Muscle of leg (tissue), 11 donors: ENCODE results near the gene TFCP2. TPM values are rescaled to one million over a fixed set of nuclear protein-coding genes. Genes with fewer than 3 reads are reported as not detected.

ENCODE experiments used
- DNase-seq: peaks from one replicate; pipeline ENCODE4 v3.0.0; 2013
- H3K27ac ChIP-seq: one replicate; pipeline ENCODE4 v1.5.1; 2013; ENCODE audit warnings: mild to moderate bottlenecking, low read length, control low read depth
- H3K27me3 ChIP-seq: one replicate; pipeline ENCODE4 v1.6.1; 2013; ENCODE audit warnings: low read length; ENCODE audit not compliant: control insufficient read depth, insufficient read depth
- H3K36me3 ChIP-seq: one replicate; pipeline ENCODE4 v1.6.1; 2013; ENCODE audit warnings: low read length; ENCODE audit not compliant: control insufficient read depth, insufficient read depth
- H3K4me1 ChIP-seq: one replicate; pipeline ENCODE4 v1.6.1; 2013; ENCODE audit warnings: low read length; ENCODE audit not compliant: control insufficient read depth, insufficient read depth
- H3K4me3 ChIP-seq: one replicate; pipeline ENCODE4 v1.5.1; 2013; ENCODE audit warnings: low read length, control low read depth
- H3K9me3 ChIP-seq: replicated peaks from 2 replicates; pipeline ENCODE4 v1.6.1; 2013; ENCODE audit warnings: low read depth, low read length; ENCODE audit not compliant: control insufficient read depth
- WGBS: methylation state at CpG from one replicate; pipeline ENCODE4 v1.1.5; 2013; ENCODE audit warnings: missing lambda C conversion rate; ENCODE audit not compliant: insufficient coverage; 5-methylcytosine and 5-hydroxymethylcytosine counted together
- polyA plus RNA-seq, 8 donors: library from polyadenylated mRNA; unstranded; fragments of 120-200 nt; gene quantifications; one replicate each; pipeline versions ENCODE4 v1.2.1 to v1.2.3, GENCODE V29; 2013; ENCODE audit warnings: inconsistent platforms in 1 of 8, low replicate concordance in 1 of 8; ENCODE audit not compliant: insufficient read length in 8 of 8, insufficient read depth in 1 of 8
- total RNA-seq: library from RNA; stranded (reverse); fragments of 120-200 nt; gene quantifications from one replicate; pipeline ENCODE4 v1.2.4, GENCODE V29; 2013

TFCP2 gene
- total and polyA plus RNA-seq, 9 donors, result 18.3 to 50.3 (median 42.1) TPM

- Histone ChIP-seq H3K4me1 (peaks cover 53% of the 10 kb centered on the region), H3K9me3 (no peaks in the 10 kb centered on the region), H3K36me3 (peaks cover 14% of the 10 kb centered on the region), H3K27ac (peak overlapping the region; percentile 69), H3K4me3 (no peak overlapping the region), H3K27me3 (no peaks in the 10 kb centered on the region)
- WGBS, result 50% methylated on average over 1 of the region's 3 CpGs
- DNase-seq, result peak; percentile 20
Measured at GRCh38 chr12:51186465-51187085, 13.6 kb upstream of the TFCP2 start.

GRCh38 chr12:51185171-51185717, 12.3 kb upstream of the TFCP2 start:
- Histone ChIP-seq H3K9me3 (no peaks in the 10 kb centered on the region), H3K4me3 (no peak overlapping the region), H3K27ac (peak overlapping the region; percentile 87), H3K4me1 (peaks cover 50% of the 10 kb centered on the region), H3K36me3 (peaks cover 4% of the 10 kb centered on the region), H3K27me3 (no peaks in the 10 kb centered on the region)
- no peak for DNase-seq
- WGBS, result 84% methylated on average over 3 of the region's 6 CpGs

- Histone ChIP-seq H3K4me3 (no peak overlapping the region), H3K9me3 (no peaks in the 10 kb centered on the region), H3K4me1 (peaks cover 42% of the 10 kb centered on the region), H3K27me3 (no peaks in the 10 kb centered on the region), H3K36me3 (no peaks in the 10 kb centered on the region), H3K27ac (peak overlapping the region; percentile 87)
- no CpG with 5 or more reads among the region's 3 CpGs for WGBS
- DNase-seq, result peak; percentile 93
Measured at GRCh38 chr12:51183816-51184215, 10.9 kb upstream of the TFCP2 start.

- H3K36me3 ChIP-seq, result no peaks in the 10 kb centered on the region
- H3K27me3 ChIP-seq, result no peaks in the 10 kb centered on the region
- no peak for DNase-seq
- peaks cover 38% of the 10 kb centered on the region for H3K4me1 ChIP-seq
- no peaks in the 10 kb centered on the region for H3K9me3 ChIP-seq
- no peak overlapping the region for H3K4me3 ChIP-seq
- H3K27ac ChIP-seq, result peak overlapping the region; percentile 76
- 78% methylated on average over 2 of the region's 3 CpGs for WGBS
Measured at GRCh38 chr12:51183349-51183748, 10.4 kb upstream of the TFCP2 start.

GRCh38 chr12:51181558-51181957, 8.6 kb upstream of the TFCP2 start:
- no peaks in the 10 kb centered on the region for H3K9me3 ChIP-seq
- DNase-seq, result no peak
- H3K36me3 ChIP-seq, result no peaks in the 10 kb centered on the region
- WGBS, result no CpG with 5 or more reads among the region's 5 CpGs
- H3K27ac ChIP-seq, result no peak overlapping the region
- peaks cover 27% of the 10 kb centered on the region for H3K4me1 ChIP-seq
- no peak overlapping the region for H3K4me3 ChIP-seq
- no peaks in the 10 kb centered on the region for H3K27me3 ChIP-seq

GRCh38 chr12:51177897-51178296, 5.0 kb upstream of the TFCP2 start:
- Histone ChIP-seq H3K9me3 (no peaks in the 10 kb centered on the region), H3K27me3 (no peaks in the 10 kb centered on the region), H3K4me3 (no peak overlapping the region), H3K4me1 (peaks cover 3% of the 10 kb centered on the region), H3K36me3 (no peaks in the 10 kb centered on the region), H3K27ac (no peak overlapping the region)
- WGBS, result 100% methylated on average over 1 of the region's 2 CpGs
- no peak for DNase-seq

GRCh38 chr12:51174501-51174900, 1.6 kb upstream of the TFCP2 start:
- Histone ChIP-seq H3K9me3 (no peaks in the 10 kb centered on the region), H3K4me1 (peaks cover 10% of the 10 kb centered on the region), H3K4me3 (no peak overlapping the region), H3K27ac (no peak overlapping the region), H3K36me3 (no peaks in the 10 kb centered on the region), H3K27me3 (no peaks in the 10 kb centered on the region)
- no CpG with 5 or more reads among the region's 1 CpG for WGBS
- DNase-seq, result no peak

- Histone ChIP-seq H3K4me1 (peaks cover 10% of the 10 kb centered on the region), H3K27ac (peak overlapping the region; percentile 99), H3K27me3 (no peaks in the 10 kb centered on the region), H3K36me3 (no peaks in the 10 kb centered on the region), H3K9me3 (no peaks in the 10 kb centered on the region), H3K4me3 (peak overlapping the region; percentile 77)
- 1% methylated on average over 15 of the region's 16 CpGs for WGBS
- DNase-seq, result no peak
Measured at GRCh38 chr12:51171884-51172514, 936 bp downstream of the TFCP2 start.

GRCh38 chr12:51163795-51164194, 9.1 kb downstream of the TFCP2 start:
- Histone ChIP-seq H3K36me3 (peaks cover 3% of the 10 kb centered on the region), H3K27me3 (no peaks in the 10 kb centered on the region)
- WGBS, result no CpG with 5 or more reads among the region's 3 CpGs

GRCh38 chr12:51162217-51162616, 10.7 kb downstream of the TFCP2 start:
- DNase-seq, result no peak
- Histone ChIP-seq H3K27me3 (no peaks in the 10 kb centered on the region), H3K4me1 (no peaks in the 10 kb centered on the region), H3K9me3 (no peaks in the 10 kb centered on the region), H3K27ac (no peak overlapping the region), H3K4me3 (no peak overlapping the region), H3K36me3 (peaks cover 3% of the 10 kb centered on the region)
- 100% methylated on average over 1 of the region's 6 CpGs for WGBS

More at GRCh38 chr12:51163795-51164194, 9.1 kb downstream of the TFCP2 start:
- Histone ChIP-seq H3K4me1 (no peaks in the 10 kb centered on the region), H3K9me3 (no peaks in the 10 kb centered on the region), H3K4me3 (no peak overlapping the region), H3K27ac (no peak overlapping the region)
- no peak for DNase-seq
